GM12878 (cell line): Measurements from ENCODE around the gene AGBL5. TPM values are rescaled to one million over a fixed set of nuclear protein-coding genes. Genes with fewer than 3 reads are reported as not detected.
A peak's percentile ranks its signal among the peaks of the same experiment; 100 is the strongest.

Experiments
- BCLAF1 ChIP-seq: fragments of 450-650 bp; IDR thresholded peaks from 2 replicates; pipeline ENCODE4 v1.6.1; 2017; ENCODE audit warnings: antibody characterized with exemption, mild to moderate bottlenecking, moderate library complexity
- CTCF ChIP-seq, 3 experiments: IDR thresholded peaks in 2 of 3; conservative IDR thresholded peaks in 1 of 3; 2 replicates each; pipeline ENCODE4 v1.5.1; 2011; ENCODE audit warnings: low read depth in 3 of 3, low read length in 3 of 3, mild to moderate bottlenecking in 3 of 3, control low read depth in 2 of 3, moderate library complexity in 2 of 3, inconsistent platforms in 1 of 3, mixed read lengths in 1 of 3; ENCODE audit not compliant: control insufficient read depth in 2 of 3, insufficient read depth in 1 of 3; ENCODE audit errors: extremely low read depth in 1 of 3
- CUX1 ChIP-seq: IDR thresholded peaks from 2 replicates; pipeline ENCODE4 v1.6.1; 2012; ENCODE audit warnings: improper control_type of control experiment, low read depth, low read length; ENCODE audit not compliant: insufficient replicate concordance
- E2F8 ChIP-seq: fragments of 450-650 bp; IDR thresholded peaks from 2 replicates; pipeline ENCODE4 v1.6.1; 2018; ENCODE audit warnings: mild to moderate bottlenecking, low read depth, moderate library complexity; ENCODE audit not compliant: partially characterized antibody
- EED ChIP-seq: sonication (generic); IDR thresholded peaks from 2 replicates; pipeline ENCODE4 v1.6.1; 2016; ENCODE audit warnings: antibody characterized with exemption, low read depth
- EGR1 ChIP-seq, 2 experiments: IDR thresholded peaks; 1 replicate in 1 of 2; 2 replicates in 1 of 2; pipeline ENCODE4 v1.6.1; 2011 to 2012; ENCODE audit warnings: low read depth in 2 of 2, low read length in 2 of 2, borderline replicate concordance in 1 of 2, mild to moderate bottlenecking in 1 of 2, moderate library complexity in 1 of 2
- GABPA ChIP-seq: IDR thresholded peaks from 2 replicates; pipeline ENCODE4 v1.6.1; 2014; ENCODE audit warnings: antibody characterized with exemption, low read depth, mild to moderate bottlenecking, inconsistent platforms
- IRF3 ChIP-seq: fragments of 450-650 bp; IDR thresholded peaks from 2 replicates; pipeline ENCODE4 v1.6.1; 2014; ENCODE audit warnings: mild to moderate bottlenecking
- IRF4 ChIP-seq: IDR thresholded peaks from 2 replicates; pipeline ENCODE4 v1.6.1; 2011; ENCODE audit warnings: low read depth, low read length
- RAD21 ChIP-seq: IDR thresholded peaks from 2 replicates; pipeline ENCODE4 v1.6.1; 2011; ENCODE audit warnings: mild to moderate bottlenecking, low read depth, low read length, moderate library complexity; ENCODE audit not compliant: insufficient read depth
- RFX5 ChIP-seq: IDR thresholded peaks from 2 replicates; pipeline ENCODE4 v1.6.1; 2011; ENCODE audit warnings: low read depth, low read length, improper control_type of control experiment
- SMARCA5 ChIP-seq: fragments of 450-650 bp; IDR thresholded peaks from 2 replicates; pipeline ENCODE4 v1.6.1; 2017; ENCODE audit warnings: mild to moderate bottlenecking
- SMC3 ChIP-seq: IDR thresholded peaks from 2 replicates; pipeline ENCODE4 v1.6.1; 2011; ENCODE audit warnings: low read length, improper control_type of control experiment, borderline replicate concordance
- ZNF207 ChIP-seq: fragments of 450-650 bp; IDR thresholded peaks from 2 replicates; pipeline ENCODE4 v1.6.1; 2014; ENCODE audit warnings: antibody characterized with exemption, mild to moderate bottlenecking, borderline replicate concordance
- ZZZ3 ChIP-seq: IDR thresholded peaks from 2 replicates; pipeline ENCODE4 v1.6.1; 2011; ENCODE audit warnings: low read depth; ENCODE audit not compliant: control insufficient read depth, insufficient read length
- polyA plus RNA-seq, 11 experiments: library from polyadenylated mRNA; depleted of rRNA in 4 of 11; unstranded in 6 of 11; stranded (reverse) in 5 of 11; fragments of >200 nt; fragmentation: Nextera tagmentation in 4 of 11; fragmentation: Illumina TruSeq in 1 of 11; extraction: Ambion mirVana in 4 of 11; extraction: Trizol in 1 of 11; gene quantifications; 1 replicate in 1 of 11; 2 replicates in 10 of 11; pipeline versions ENCODE4 v1.2.1 to v1.2.3, GENCODE V29; 2011 to 2016; ENCODE audit warnings: inconsistent platforms in 2 of 11, missing spikeins in 2 of 11, low read depth in 1 of 11
- total RNA-seq, 4 experiments: library from RNA; depleted of rRNA in 3 of 4; stranded (reverse); fragments of >200 nt in 3 of 4; fragmentation: Illumina TruSeq in 1 of 4; extraction: Trizol in 1 of 4; gene quantifications; 2 replicates each; pipeline versions ENCODE4 v1.2.1 to v1.2.3, GENCODE V29; 2013 to 2021

The AGBL5 gene
- total and polyA plus RNA-seq, 10 of the 15 experiments (the other 5 are each of a cell fraction or from before 2014, with no cell fraction given), result 1.9 to 28.5 (median 19.5) TPM

- no peak for TF ChIP-seq CUX1
- no peak for TF ChIP-seq ZZZ3
- no peak for TF ChIP-seq RFX5
- no peak for TF ChIP-seq E2F8
- no peak for TF ChIP-seq CTCF (IDR thresholded peaks at IDR 0.05 in 2 of 3, conservative IDR thresholded peaks at IDR 0.05 in 1 of 3; ENCODE audit: control insufficient read depth in 2 of 3, extremely low read depth in 1 of 3, insufficient read depth in 1 of 3, low read depth in 3 of 3, low read length in 3 of 3)
- TF ChIP-seq IRF3, result no peak
- no peak for TF ChIP-seq IRF4
- TF ChIP-seq BCLAF1, result no peak
- TF ChIP-seq SMARCA5, result no peak; the same call in none of the 2 replicates
- no peak for TF ChIP-seq EED
- TF ChIP-seq RAD21, result no peak
- no peak for TF ChIP-seq ZNF207
- TF ChIP-seq GABPA, result peak; percentile 89
- no peak for TF ChIP-seq SMC3
- peak; percentile 26 to 35 for TF ChIP-seq EGR1 (IDR thresholded peaks at IDR 0.05; ENCODE audit: borderline replicate concordance in 1 of 2, low read depth in 2 of 2, low read length in 2 of 2)
Observed at GRCh38 chr2:27071277-27071989, 20.0 kb downstream of the AGBL5 start, which contains the start of gene OST4 (continued).
